Fibroblast of lung (primary cell): Measurements from ENCODE around the gene POLA1.

ENCODE experiments used
- CTCF ChIP-seq, 2 donors: IDR thresholded peaks in 1 of 2; conservative IDR thresholded peaks in 1 of 2; 1 replicate in 1 of 2; 2 replicates in 1 of 2; pipeline ENCODE4 v1.5.1; 2011 to 2012; ENCODE audit warnings: low read length in 2 of 2, control low read depth in 1 of 2, inconsistent platforms in 1 of 2, low read depth in 1 of 2, mild to moderate bottlenecking in 1 of 2
- EZH2 ChIP-seq: IDR thresholded peaks from 2 replicates; pipeline ENCODE4 v1.5.1; 2012; ENCODE audit warnings: low read length, control low read depth, mild to moderate bottlenecking; ENCODE audit errors: missing control alignments

GRCh38 chrX:24796204-24796603 is 102.5 kb downstream of the POLA1 start:
- no peak for TF ChIP-seq EZH2
- TF ChIP-seq CTCF (conservative IDR thresholded peaks at IDR 0.05 in 1 of 2, IDR thresholded peaks at IDR 0.05 in 1 of 2; ENCODE audit: low read depth in 1 of 2, low read length in 2 of 2) = no peak
